CD4-positive, alpha-beta T cell treated with Interleukin-6 for 4 hours (primary cell): ENCODE measurements around the gene LRRC8B.
"Not testable (repeated sequence)": the region's sequence is repeated elsewhere in the genome, so short reads cannot be mapped to it uniquely, and the experiment has no call there.

Experiments
- DNase-seq: peaks from one replicate; pipeline ENCODE4 v3.0.0-alpha.2; 2020; ENCODE audit warnings: mixed read lengths

Gene LRRC8B

GRCh38 chr1:89587729-89588161 lies 63.1 kb downstream of the LRRC8B start:
- DNase-seq: no peak

DNA sequence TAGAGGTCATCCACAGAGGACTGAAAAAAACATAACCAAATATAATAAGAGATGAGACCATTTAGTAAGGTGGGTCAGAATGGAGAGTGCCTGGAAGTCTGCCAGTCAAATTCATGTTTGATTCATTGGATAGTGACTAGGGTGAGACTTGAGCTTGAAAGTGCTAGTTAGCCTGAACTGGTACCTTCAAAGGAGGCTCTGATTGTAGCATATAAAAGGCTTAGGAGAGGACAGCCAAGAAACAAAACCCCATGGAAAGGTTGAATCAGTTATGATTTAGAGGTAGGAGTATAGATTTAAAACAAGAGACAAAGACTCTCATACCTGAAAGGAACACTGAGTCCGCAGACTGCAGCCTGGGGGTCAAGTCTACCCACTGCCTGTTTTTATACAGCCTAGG lies 63.9 kb downstream of the LRRC8B start:
- no peak for DNase-seq

DNA sequence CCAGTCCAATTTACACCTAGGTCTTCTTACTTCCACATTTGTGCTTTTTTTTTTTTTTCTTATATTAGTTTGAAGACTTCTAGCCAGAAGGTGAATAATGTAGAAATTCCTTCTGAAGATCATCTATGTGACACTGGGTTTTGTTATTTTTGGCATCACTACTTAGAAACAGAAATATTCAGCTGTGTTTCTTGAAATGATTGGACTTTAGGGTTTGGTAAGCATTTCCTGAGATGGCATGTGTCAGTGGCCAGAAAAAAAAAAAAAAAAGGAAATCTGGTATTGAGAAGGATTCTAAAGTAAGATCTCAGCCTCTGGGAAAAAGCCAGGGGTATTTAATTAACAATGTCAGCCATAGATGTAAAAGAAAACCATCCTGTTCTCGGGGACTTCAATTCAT lies 64.9 kb downstream of the LRRC8B start:
- DNase-seq: no peak

DNA sequence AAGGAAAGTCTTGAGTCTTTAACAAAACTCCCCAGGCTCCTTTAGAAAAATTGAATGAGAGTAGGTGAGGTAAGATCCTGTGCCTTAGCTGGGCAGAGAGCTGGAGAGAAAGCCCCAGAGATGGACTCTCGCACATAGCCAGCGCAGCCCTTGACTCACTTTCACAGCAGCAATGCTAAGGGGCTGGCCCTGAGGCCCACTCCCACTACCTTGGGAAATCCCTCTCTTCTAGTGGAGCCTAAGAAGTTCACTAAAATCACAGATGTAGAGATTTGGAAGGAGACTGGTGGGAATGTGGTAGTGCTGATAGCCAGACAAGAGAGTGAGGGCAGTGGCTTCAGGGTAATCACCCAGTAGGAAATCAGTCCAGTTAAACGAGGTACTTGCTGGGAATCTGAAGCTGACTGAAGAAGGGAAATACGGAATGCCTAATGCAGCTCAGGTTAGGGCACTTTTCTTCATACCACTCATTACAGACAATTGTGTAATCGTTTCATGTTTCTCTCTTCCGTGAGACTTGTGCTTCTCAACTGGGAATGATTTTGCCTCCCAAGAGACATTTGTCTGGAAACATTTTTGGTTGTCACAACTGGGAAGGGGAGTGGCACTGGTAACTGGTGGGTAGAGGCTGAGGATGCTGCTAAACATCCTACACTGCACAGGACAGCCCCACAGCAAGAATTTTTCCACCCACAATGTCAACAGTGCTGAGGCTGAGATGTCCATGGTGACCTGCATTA lies 65.9 kb downstream of the LRRC8B start:
- DNase-seq: no peak

GRCh38 chr1:89592861-89593302 lies 68.3 kb downstream of the LRRC8B start:
- not testable (repeated sequence) for DNase-seq

GRCh38 chr1:89594096-89594740 lies 69.6 kb downstream of the LRRC8B start:
- DNase-seq: no peak

DNA sequence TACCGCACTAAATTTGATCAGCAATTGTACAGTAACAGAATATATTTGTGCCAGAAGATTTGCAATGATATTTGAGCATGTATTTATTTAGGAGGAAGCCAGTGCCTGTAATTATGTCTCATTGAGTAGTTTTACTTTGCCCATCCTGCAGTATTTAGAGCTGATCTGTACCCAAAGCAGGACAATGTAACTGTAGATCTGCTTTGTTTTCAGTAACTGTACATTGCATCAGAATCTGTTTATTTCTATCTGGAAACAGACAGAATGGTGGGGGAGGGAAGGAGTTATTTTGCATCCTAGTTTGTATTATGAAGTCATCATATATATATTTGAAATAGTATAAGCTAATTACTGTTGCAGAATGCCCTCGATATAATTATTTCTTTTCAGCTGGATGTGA lies 72.1 kb downstream of the LRRC8B start:
- no peak for DNase-seq

DNA sequence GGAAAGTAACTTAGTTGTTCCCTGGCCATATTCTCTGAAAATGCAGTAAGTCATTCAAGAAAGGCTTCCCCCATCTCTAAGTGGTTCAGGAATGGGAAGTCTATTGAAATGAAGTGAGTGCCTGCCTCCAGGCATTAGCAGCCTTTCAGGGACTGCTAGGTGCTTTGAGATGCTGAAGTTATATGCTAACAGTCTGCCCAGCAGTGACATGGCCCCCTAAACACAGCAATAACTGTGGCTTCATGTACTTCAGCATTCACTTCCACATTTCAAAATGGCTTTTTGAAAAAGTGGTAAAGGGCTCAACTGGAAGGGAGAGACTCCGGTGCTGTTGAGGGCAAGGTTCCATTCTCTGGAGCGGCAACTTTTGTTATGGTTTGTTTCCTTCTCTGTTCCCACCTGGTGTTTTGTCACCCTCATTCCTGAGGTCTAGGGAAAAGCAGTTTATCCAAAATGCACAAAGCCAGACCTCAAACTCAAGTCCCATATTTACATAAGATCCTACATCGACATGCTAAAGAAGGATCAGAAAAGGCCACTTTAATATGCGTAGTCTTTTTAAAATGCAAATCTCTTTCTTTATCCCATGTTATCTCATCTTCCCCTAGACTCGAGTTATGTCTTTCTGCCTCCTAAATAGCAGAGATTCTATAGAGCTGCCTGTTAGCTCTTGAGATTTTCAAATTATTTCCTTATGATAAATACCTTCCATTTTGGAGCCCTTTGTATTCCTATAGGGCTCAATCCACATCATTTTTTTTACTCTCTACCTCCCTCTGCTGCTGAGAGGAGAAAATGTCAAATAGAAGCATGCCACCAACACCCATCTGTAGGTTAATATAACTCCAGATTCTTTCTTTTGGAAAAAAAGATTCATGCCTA lies 74.1 kb downstream of the LRRC8B start:
- no peak for DNase-seq

GRCh38 chr1:89599332-89599630 lies 74.7 kb downstream of the LRRC8B start:
- DNase-seq: no peak

DNA sequence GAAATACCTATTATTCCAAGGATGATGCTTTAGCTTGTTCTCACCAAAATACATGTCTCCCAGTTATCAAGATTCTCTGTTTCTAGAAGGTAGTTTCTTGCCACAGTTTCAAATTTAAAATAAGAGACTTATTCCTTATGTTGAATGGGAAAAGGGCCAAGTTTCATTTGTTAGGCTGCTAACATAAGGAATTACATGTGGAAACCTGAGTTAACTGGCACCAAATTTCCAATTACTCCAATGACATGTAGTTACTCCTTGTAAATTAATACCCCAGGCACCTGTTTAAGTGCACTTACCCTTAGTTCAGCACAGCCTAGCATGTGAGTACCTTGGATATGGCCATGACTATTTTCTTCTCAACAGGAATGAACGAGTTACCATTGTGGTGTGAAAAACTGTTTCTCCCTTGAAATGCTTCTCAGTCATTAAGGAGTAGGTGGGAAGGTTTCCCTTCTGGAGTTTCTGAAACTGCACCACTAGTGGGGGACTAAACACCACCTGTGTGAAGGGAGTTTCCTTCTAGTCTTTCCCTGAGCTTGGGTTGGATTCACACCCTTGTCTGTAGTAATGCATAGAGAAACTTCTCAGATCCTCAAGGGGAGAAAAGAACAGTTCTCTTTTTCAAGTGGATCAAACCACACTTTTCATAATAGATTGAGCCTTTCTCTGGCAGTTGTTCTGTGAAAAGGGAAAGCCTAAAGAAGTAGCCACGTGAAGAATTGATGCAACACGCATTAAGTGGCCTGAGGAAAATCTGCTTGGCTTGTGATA lies 76.0 kb downstream of the LRRC8B start:
- DNase-seq: no peak

- peak; percentile 29 for DNase-seq
These were observed 78.3 kb downstream of the LRRC8B start for GRCh38 chr1:89602871-89603404.

GRCh38 chr1:89603651-89604413 lies 79.2 kb downstream of the LRRC8B start:
- DNase-seq: peak; percentile 31

DNA sequence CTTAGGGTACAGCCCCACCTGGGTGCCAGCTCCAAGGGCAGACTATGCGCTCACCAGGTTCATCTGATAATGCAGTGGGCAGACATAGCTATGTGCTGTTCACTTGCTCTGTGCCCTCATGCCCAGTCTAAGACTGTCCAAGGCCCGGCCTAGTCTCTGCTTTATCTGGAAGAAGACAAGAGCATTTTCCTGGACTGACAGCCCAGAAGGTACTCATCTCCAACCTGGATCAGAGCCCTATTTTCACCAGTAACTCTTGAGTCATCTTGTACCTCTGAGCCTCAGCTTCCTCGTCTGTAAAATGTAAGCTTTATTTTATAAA lies 79.7 kb downstream of the LRRC8B start:
- DNase-seq: no peak

- no peak for DNase-seq
These were observed 81.1 kb downstream of the LRRC8B start for GRCh38 chr1:89605692-89606091.

DNA sequence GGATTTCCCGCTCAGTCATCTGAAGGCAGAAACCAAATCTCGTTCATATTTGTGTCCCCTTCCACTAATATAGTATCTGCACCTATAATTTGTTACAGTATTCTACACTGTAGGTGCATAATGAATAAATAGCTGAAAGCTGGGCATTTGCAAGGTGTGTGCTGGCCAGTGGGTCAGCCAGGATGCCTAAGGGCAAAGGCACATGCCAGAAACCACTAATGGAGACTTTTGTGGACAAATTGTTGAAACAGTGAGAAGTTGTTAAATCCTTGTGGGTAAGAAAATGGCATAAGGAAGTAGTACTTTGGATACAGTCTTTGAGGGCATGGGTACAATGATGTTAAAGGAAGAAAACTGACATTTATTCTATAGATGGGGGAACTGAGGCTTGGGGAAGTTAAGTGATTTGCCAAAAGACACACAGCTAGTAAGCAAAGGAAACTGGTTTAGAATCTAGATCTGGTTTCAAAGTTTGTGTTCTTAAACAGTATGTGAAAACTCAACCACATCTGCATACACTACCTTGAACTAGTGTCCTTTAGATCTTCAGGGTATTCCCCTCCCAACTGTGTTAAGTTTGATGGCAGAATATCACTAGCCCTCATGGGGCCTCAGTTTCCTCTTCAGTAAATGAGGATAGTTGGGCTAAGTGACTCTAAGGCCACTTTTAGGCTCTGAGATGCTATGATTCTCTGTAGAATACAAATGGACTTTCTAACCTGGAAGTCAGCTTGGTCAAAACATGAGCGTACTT lies 81.8 kb downstream of the LRRC8B start:
- no peak for DNase-seq

DNA sequence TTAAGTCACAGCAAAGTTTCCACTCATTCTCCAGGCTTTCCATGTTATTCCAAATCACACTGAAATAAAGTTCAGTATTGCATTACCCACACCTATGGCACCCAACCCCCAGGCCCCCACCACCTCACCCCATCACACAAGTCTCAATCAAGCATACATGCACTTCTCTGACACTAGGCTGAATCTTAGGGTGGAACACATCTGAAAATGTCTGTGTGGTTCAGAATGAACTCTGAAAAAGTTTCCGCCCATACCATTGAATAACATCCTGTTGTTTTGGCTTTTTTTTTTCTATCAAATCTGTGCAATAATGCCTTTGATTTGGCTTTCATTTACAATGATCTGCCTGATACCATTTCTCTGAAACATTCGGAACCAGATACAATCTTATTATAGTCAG lies 82.5 kb downstream of the LRRC8B start:
- peak; percentile 65 for DNase-seq

- DNase-seq: no peak
These were observed 83.1 kb downstream of the LRRC8B start for GRCh38 chr1:89607586-89608318.

- peak; percentile 85 for DNase-seq
These were observed 83.8 kb downstream of the LRRC8B start for GRCh38 chr1:89608319-89608983.

- peak; percentile 79 for DNase-seq
These were observed 84.5 kb downstream of the LRRC8B start for GRCh38 chr1:89608984-89609725.
